IMR-90 (cell line): Measurements from ENCODE around the gene HACL1. TPM values are rescaled to one million over a fixed set of nuclear protein-coding genes. Genes with fewer than 3 reads are reported as not detected.

ENCODE experiments used
- ATAC-seq: fragments of 200-7000 bp; cut with Tn5 transposase; 2 replicates; pipeline ENCODE4 v1.9.1; 2020; ENCODE audit warnings: low read depth, mild to moderate bottlenecking, moderate library complexity
- BruUV-seq: library from RNA; stranded (reverse); fragments of 400-500 nt; replicated peaks from 2 replicates; lab custom pipeline; 2021; lab: Mats Ljungman, UMichigan
- CTCF ChIA-PET: fragments of 300-600 bp; formaldehyde crosslinking; extraction: SDS; loops from one replicate; lab custom pipeline; 2021; ENCODE audit warnings: antibody characterized with exemption; lab: Yijun Ruan, JAX
- POLR2A ChIA-PET: fragments of 300-600 bp; sonication (Branson Sonifier 250); formaldehyde crosslinking; loops from one replicate; lab custom pipeline; 2022; ENCODE audit warnings: antibody characterized with exemption; ENCODE audit not compliant: unreplicated experiment; lab: Charles Lee
- DNase-seq: peaks from one replicate; pipeline ENCODE4 v3.0.0; 2013
- H2AFZ ChIP-seq: replicated peaks from 2 replicates; pipeline ENCODE3; 2013; ENCODE audit warnings: low read length, mild to moderate bottlenecking; ENCODE audit not compliant: poor library complexity
- H2AK5ac ChIP-seq: 2 replicates; pipeline ENCODE4 v1.6.1; 2013; ENCODE audit warnings: low read depth, low read length, inconsistent platforms
- H2AK9ac ChIP-seq: replicated peaks from 2 replicates; pipeline ENCODE3; 2013; ENCODE audit warnings: mild to moderate bottlenecking, low read depth, low read length, moderate library complexity; ENCODE audit not compliant: poor library complexity
- H2BK120ac ChIP-seq: 2 replicates; pipeline ENCODE4 v1.6.1; 2013; ENCODE audit warnings: low read depth, low read length, inconsistent platforms
- H2BK15ac ChIP-seq: 3 replicates; pipeline ENCODE4 v1.6.1; 2013; ENCODE audit warnings: low read depth, low read length, inconsistent platforms
- H2BK20ac ChIP-seq: 2 replicates; pipeline ENCODE4 v1.6.1; 2013; ENCODE audit warnings: low read depth, mild to moderate bottlenecking, inconsistent platforms, low read length, moderate library complexity
- H2BK5ac ChIP-seq: 2 replicates; pipeline ENCODE4 v1.6.1; 2013; ENCODE audit warnings: mild to moderate bottlenecking, low read depth, low read length, inconsistent platforms; ENCODE audit not compliant: poor library complexity, severe bottlenecking
- H3K14ac ChIP-seq: replicated peaks from 2 replicates; pipeline ENCODE4 v1.6.1; 2013; ENCODE audit warnings: low read depth, low read length, inconsistent platforms
- H3K18ac ChIP-seq: 2 replicates; pipeline ENCODE4 v1.6.1; 2013; ENCODE audit warnings: low read depth, low read length, control low read depth
- H3K23ac ChIP-seq: 2 replicates; pipeline ENCODE4 v1.6.1; 2013; ENCODE audit warnings: low read depth, low read length, inconsistent platforms
- H3K27ac ChIP-seq: 2 replicates; pipeline ENCODE4 v1.5.1; 2013; ENCODE audit warnings: mild to moderate bottlenecking, control low read depth, low read length; ENCODE audit not compliant: insufficient read depth
- H3K27me3 ChIP-seq: 2 replicates; pipeline ENCODE4 v1.6.1; 2013; ENCODE audit warnings: low read length; ENCODE audit not compliant: control insufficient read depth, insufficient read depth
- H3K36me3 ChIP-seq: 2 replicates; pipeline ENCODE4 v1.6.1; 2013; ENCODE audit warnings: low read length, mixed read lengths; ENCODE audit not compliant: control insufficient read depth, insufficient read depth
- H3K4ac ChIP-seq: 2 replicates; pipeline ENCODE4 v1.6.1; 2013; ENCODE audit warnings: low read depth, low read length, inconsistent platforms
- H3K4me1 ChIP-seq: 2 replicates; pipeline ENCODE4 v1.6.1; 2013; ENCODE audit warnings: low read length, mixed read lengths; ENCODE audit not compliant: control insufficient read depth, insufficient read depth
- H3K4me2 ChIP-seq: 2 replicates; pipeline ENCODE4 v1.6.1; 2013; ENCODE audit warnings: low read depth, mild to moderate bottlenecking, control low read depth, low read length, moderate library complexity
- H3K4me3 ChIP-seq: 2 replicates; pipeline ENCODE4 v1.5.1; 2013; ENCODE audit warnings: low read depth, mild to moderate bottlenecking, control low read depth, low read length, moderate library complexity; ENCODE audit not compliant: insufficient read depth
- H3K56ac ChIP-seq: 2 replicates; pipeline ENCODE4 v1.6.1; 2013; ENCODE audit warnings: low read length, inconsistent platforms; ENCODE audit not compliant: insufficient read depth; ENCODE audit errors: extremely low read depth
- H3K79me1 ChIP-seq, 2 experiments: 2 replicates each; pipeline ENCODE4 v1.6.1; 2013; ENCODE audit warnings: low read length in 2 of 2, inconsistent platforms in 1 of 2, low read depth in 1 of 2
- H3K9ac ChIP-seq: 2 replicates; pipeline ENCODE4 v1.6.1; 2013; ENCODE audit warnings: low read depth, low read length, control low read depth
- H3K9me1 ChIP-seq: 2 replicates; pipeline ENCODE4 v1.6.1; 2013; ENCODE audit warnings: low read length, inconsistent platforms; ENCODE audit not compliant: insufficient read depth
- H3K9me3 ChIP-seq: 2 replicates; pipeline ENCODE4 v1.6.1; 2013; ENCODE audit warnings: low read length; ENCODE audit not compliant: control insufficient read depth, insufficient read depth
- H4K20me1 ChIP-seq: 2 replicates; pipeline ENCODE4 v1.6.1; 2013; ENCODE audit warnings: low read length, inconsistent platforms; ENCODE audit not compliant: insufficient read depth
- H4K5ac ChIP-seq: 2 replicates; pipeline ENCODE4 v1.6.1; 2013; ENCODE audit warnings: mild to moderate bottlenecking, low read depth, low read length, control low read depth
- H4K8ac ChIP-seq, 2 experiments: 2 replicates each; pipeline ENCODE4 v1.6.1; 2013; ENCODE audit warnings: low read depth in 2 of 2, low read length in 2 of 2, control low read depth in 1 of 2, inconsistent platforms in 1 of 2
- H4K91ac ChIP-seq: 2 replicates; pipeline ENCODE4 v1.6.1; 2013; ENCODE audit warnings: low read depth, low read length, inconsistent platforms; ENCODE audit not compliant: insufficient read depth
- BHLHE40 ChIP-seq: fragments of 150-350 bp; IDR thresholded peaks from 2 replicates; pipeline ENCODE4 v1.6.1; 2016; ENCODE audit warnings: mild to moderate bottlenecking, low read depth, low read length
- CEBPB ChIP-seq: IDR thresholded peaks from 2 replicates; pipeline ENCODE4 v1.6.1; 2012; ENCODE audit warnings: low read depth, low read length, improper control_type of control experiment
- CHD1 ChIP-seq: IDR thresholded peaks from 2 replicates; pipeline ENCODE4 v1.6.1; 2012; ENCODE audit warnings: low read depth, low read length, improper control_type of control experiment
- CTCF ChIP-seq: conservative IDR thresholded peaks from 2 replicates; pipeline ENCODE4 v1.5.1; 2012; ENCODE audit warnings: mild to moderate bottlenecking, low read depth, low read length, improper control_type of control experiment
- ELK1 ChIP-seq: fragments of 150-350 bp; IDR thresholded peaks from 2 replicates; pipeline ENCODE4 v1.6.1; 2016; ENCODE audit warnings: low read depth, mild to moderate bottlenecking, low read length, moderate library complexity, borderline replicate concordance
- MAFK ChIP-seq: IDR thresholded peaks from 2 replicates; pipeline ENCODE4 v1.6.1; 2012; ENCODE audit warnings: low read depth, low read length, improper control_type of control experiment
- MAZ ChIP-seq: IDR thresholded peaks from 2 replicates; pipeline ENCODE4 v1.6.1; 2012; ENCODE audit warnings: low read depth, mild to moderate bottlenecking, low read length, improper control_type of control experiment, moderate library complexity, borderline replicate concordance
- MXI1 ChIP-seq: IDR thresholded peaks from 2 replicates; pipeline ENCODE4 v1.6.1; 2012; ENCODE audit warnings: low read depth, mild to moderate bottlenecking, low read length, moderate library complexity, borderline replicate concordance
- NFE2L2 ChIP-seq: fragments of 150-350 bp; IDR thresholded peaks from 2 replicates; pipeline ENCODE4 v1.6.1; 2016; ENCODE audit warnings: low read depth, mild to moderate bottlenecking, low read length
- POLR2A ChIP-seq: IDR thresholded peaks from 2 replicates; pipeline ENCODE4 v1.6.1; 2012; ENCODE audit warnings: mild to moderate bottlenecking, low read depth, low read length
- RAD21 ChIP-seq: IDR thresholded peaks from 2 replicates; pipeline ENCODE4 v1.6.1; 2012; ENCODE audit warnings: low read length, improper control_type of control experiment
- RCOR1 ChIP-seq: IDR thresholded peaks from 2 replicates; pipeline ENCODE4 v1.6.1; 2012; ENCODE audit warnings: mild to moderate bottlenecking, low read length, improper control_type of control experiment; ENCODE audit not compliant: insufficient replicate concordance
- RFX5 ChIP-seq: IDR thresholded peaks from 2 replicates; pipeline ENCODE4 v1.8.0; 2012; ENCODE audit warnings: low read depth, mild to moderate bottlenecking, low read length, moderate library complexity
- SMC3 ChIP-seq: fragments of 150-350 bp; IDR thresholded peaks from 2 replicates; pipeline ENCODE4 v1.6.1; 2016; ENCODE audit warnings: low read depth, mild to moderate bottlenecking, antibody characterized with exemption, low read length, moderate library complexity
- USF2 ChIP-seq: fragments of 150-350 bp; IDR thresholded peaks from 2 replicates; pipeline ENCODE4 v1.6.1; 2017; ENCODE audit warnings: mild to moderate bottlenecking, antibody characterized with exemption, low read length, low read depth
- whole genome bisulfite sequencing, 2 experiments: methylation state at CpG; one replicate each; pipeline versions ENCODE4 v1.1.5 to v1.1.7; 2013; ENCODE audit warnings: missing lambda C conversion rate in 2 of 2; ENCODE audit not compliant: insufficient read length in 1 of 2; ENCODE audit errors: extremely low coverage in 2 of 2; 5-methylcytosine and 5-hydroxymethylcytosine counted together
- dilution Hi-C: fragments of 300-500 bp; cut with HindIII; formaldehyde crosslinking; loops from one replicate; pipeline ENCODE4 v1.14.3; 2018; ENCODE audit warnings: low sequenced_read_pairs; ENCODE audit not compliant: unreplicated experiment
- in situ Hi-C: fragments of 300-500 bp; cut with MboI; formaldehyde crosslinking; loops from 3 replicates; pipeline ENCODE4 v1.14.3; 2019; ENCODE audit warnings: low sequenced_read_pairs, inconsistent platforms, mixed read lengths
- intact Hi-C: fragments of 100-400 bp; cut with micrococcal nuclease; formaldehyde crosslinking; loops from 2 replicates; pipeline ENCODE4 v1.10.0; 2022
- polyA plus RNA-seq, 3 experiments: library from polyadenylated mRNA; depleted of rRNA; stranded (reverse); fragments of >200 nt; gene quantifications; 2 replicates each; pipeline ENCODE4 v1.2.3, GENCODE V29; 2012; ENCODE audit warnings: low replicate concordance in 1 of 3
- total RNA-seq: library from RNA; depleted of rRNA; stranded (reverse); fragments of >200 nt; gene quantifications from 2 replicates; pipeline ENCODE4 v1.2.3, GENCODE V29; 2012

HACL1 gene
- total and polyA plus RNA-seq, 2 of the 4 experiments (the other 2 are of a cell fraction): 9.9 to 28.1 TPM

GRCh38 chr3:15513810-15514662 lies 87.3 kb downstream of the HACL1 start:
- ChIA-PET POLR2A (no interaction called here), CTCF (no interaction called here)
- DNase-seq: no peak
- H2AK9ac ChIP-seq: peak overlapping the region; percentile 52
- H3K4me2 ChIP-seq: no peak overlapping the region
- intact Hi-C loops: no loop called here
- H2BK120ac ChIP-seq: no peak overlapping the region
- no peaks in the 10 kb centered on the region for H3K9me3 ChIP-seq
- H3K9me1 ChIP-seq: 0 out of 2 replicates have a peak, but pooled peaks cover 3% of the 10 kb centered on the region
- no peak overlapping the region for H3K9ac ChIP-seq
- no peak overlapping the region for H3K4me3 ChIP-seq
- no peak overlapping the region for H3K23ac ChIP-seq
- H3K18ac ChIP-seq: no peak overlapping the region
- no peaks in the 10 kb centered on the region for H3K79me1 ChIP-seq
- H3K56ac ChIP-seq: no peak overlapping the region
- no peak for ATAC-seq
- H4K20me1 ChIP-seq: no peaks in the 10 kb centered on the region
- H4K5ac ChIP-seq: no peak overlapping the region
- dilution Hi-C loops: no loop called here
- BruUV-seq: no TSS peak
- H2AK5ac ChIP-seq: no peak overlapping the region
- H2BK20ac ChIP-seq: no peak overlapping the region
- H4K91ac ChIP-seq: no peak overlapping the region
- no peaks in the 10 kb centered on the region for H3K4me1 ChIP-seq
- H2BK15ac ChIP-seq: no peak overlapping the region
- no peak overlapping the region for H3K4ac ChIP-seq
- no peaks in the 10 kb centered on the region for H3K36me3 ChIP-seq
- peaks cover 2% of the 10 kb centered on the region for H3K27me3 ChIP-seq
- no peak overlapping the region for H4K8ac ChIP-seq
- 75% methylated on average over 1 of the region's 5 CpGs; no CpG with 5 or more reads in 1 of the 2 experiments for WGBS, 2 experiments
- no peak overlapping the region for H2BK5ac ChIP-seq
- no peak overlapping the region for H2AFZ ChIP-seq
- H3K14ac ChIP-seq: no peak overlapping the region
- in situ Hi-C loops: no loop called here
- H3K27ac ChIP-seq: no peak overlapping the region
- TF ChIP-seq ELK1: no peak
- TF ChIP-seq MAZ: no peak
- no peak for TF ChIP-seq SMC3
- TF ChIP-seq RCOR1: no peak
- TF ChIP-seq CEBPB: no peak
- TF ChIP-seq MXI1: no peak
- no peak for TF ChIP-seq BHLHE40
- no peak for TF ChIP-seq CTCF
- no peak for TF ChIP-seq MAFK
- no peak for TF ChIP-seq USF2
- no peak for TF ChIP-seq RFX5
- no peak for TF ChIP-seq CHD1
- TF ChIP-seq NFE2L2: no peak
- TF ChIP-seq POLR2A: no peak
- no peak for TF ChIP-seq RAD21
